GM12878 (cell line): Measurements from ENCODE around the gene TENT5A.

Source experiments
- EED ChIP-seq: sonication (generic); IDR thresholded peaks from 2 replicates; pipeline ENCODE4 v1.6.1; 2016; ENCODE audit warnings: antibody characterized with exemption, low read depth
- EP300 ChIP-seq, 2 experiments: fragments of 150-350 bp in 1 of 2; IDR thresholded peaks; 2 replicates each; pipeline ENCODE4 v1.6.1; 2011 to 2012; ENCODE audit warnings: low read depth in 2 of 2, low read length in 2 of 2, borderline replicate concordance in 1 of 2, improper control_type of control experiment in 1 of 2, inconsistent platforms in 1 of 2; ENCODE audit not compliant: control insufficient read depth in 1 of 2
- EZH2 ChIP-seq: IDR thresholded peaks from 2 replicates; pipeline ENCODE4 v1.6.1; 2012; ENCODE audit warnings: low read depth, mild to moderate bottlenecking, control low read depth, inconsistent platforms, low read length, borderline replicate concordance; ENCODE audit not compliant: control insufficient read depth
- MYC ChIP-seq: IDR thresholded peaks from 2 replicates; pipeline ENCODE4 v1.6.1; 2011; ENCODE audit warnings: mild to moderate bottlenecking, low read length, moderate library complexity, inconsistent platforms; ENCODE audit not compliant: insufficient read depth, insufficient replicate concordance, insufficient read length, severe bottlenecking
- POLR2A ChIP-seq: IDR thresholded peaks from 2 replicates; pipeline ENCODE4 v1.6.1; 2011; ENCODE audit warnings: low read depth, mild to moderate bottlenecking, low read length
- SP1 ChIP-seq: IDR thresholded peaks from one replicate; pipeline ENCODE4 v1.6.1; 2011; ENCODE audit warnings: low read depth, low read length
- TCF3 ChIP-seq: IDR thresholded peaks from 2 replicates; pipeline ENCODE4 v1.6.1; 2012; ENCODE audit warnings: low read depth, mild to moderate bottlenecking, low read length, borderline replicate concordance; ENCODE audit not compliant: insufficient read depth
- ZNF207 ChIP-seq: fragments of 450-650 bp; IDR thresholded peaks from 2 replicates; pipeline ENCODE4 v1.6.1; 2014; ENCODE audit warnings: antibody characterized with exemption, mild to moderate bottlenecking, borderline replicate concordance
- TF ChIP-seq, protein P1 (sequence below): fragments of 450-650 bp; IDR thresholded peaks from 2 replicates; pipeline ENCODE4 v1.6.1; 2018; ENCODE audit warnings: borderline replicate concordance, mild to moderate bottlenecking; ENCODE audit not compliant: partially characterized antibody
- TF ChIP-seq, protein P2 (sequence below), 3 experiments: IDR thresholded peaks in 2 of 3; conservative IDR thresholded peaks in 1 of 3; 2 replicates each; pipeline ENCODE4 v1.5.1; 2011; ENCODE audit warnings: low read depth in 3 of 3, low read length in 3 of 3, mild to moderate bottlenecking in 3 of 3, control low read depth in 2 of 3, moderate library complexity in 2 of 3, inconsistent platforms in 1 of 3, mixed read lengths in 1 of 3; ENCODE audit not compliant: control insufficient read depth in 2 of 3, insufficient read depth in 1 of 3; ENCODE audit errors: extremely low read depth in 1 of 3

DNA sequence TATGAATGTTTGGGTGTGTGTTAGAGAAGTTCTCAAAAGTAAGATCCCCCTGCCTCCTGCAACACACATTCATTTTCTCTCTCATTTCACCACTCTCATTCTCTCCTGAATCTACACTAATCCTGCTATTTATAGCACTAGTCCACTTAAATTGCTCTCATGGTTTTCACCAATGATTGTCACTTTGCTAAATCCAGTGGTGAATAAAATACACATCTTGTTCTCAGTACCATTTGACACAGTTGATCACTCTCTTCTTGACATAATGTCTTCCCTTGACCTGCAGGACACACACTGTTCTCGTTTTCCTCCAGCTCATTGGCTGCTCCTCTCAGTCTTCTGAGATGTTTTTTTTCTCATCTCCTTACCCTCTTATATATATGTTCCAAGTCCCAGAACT lies 32.1 kb downstream of the TENT5A start:
- no peak for TF ChIP-seq SP1
- no peak for TF ChIP-seq TCF3
- TF ChIP-seq EZH2: no peak
- TF ChIP-seq, protein P1, sequence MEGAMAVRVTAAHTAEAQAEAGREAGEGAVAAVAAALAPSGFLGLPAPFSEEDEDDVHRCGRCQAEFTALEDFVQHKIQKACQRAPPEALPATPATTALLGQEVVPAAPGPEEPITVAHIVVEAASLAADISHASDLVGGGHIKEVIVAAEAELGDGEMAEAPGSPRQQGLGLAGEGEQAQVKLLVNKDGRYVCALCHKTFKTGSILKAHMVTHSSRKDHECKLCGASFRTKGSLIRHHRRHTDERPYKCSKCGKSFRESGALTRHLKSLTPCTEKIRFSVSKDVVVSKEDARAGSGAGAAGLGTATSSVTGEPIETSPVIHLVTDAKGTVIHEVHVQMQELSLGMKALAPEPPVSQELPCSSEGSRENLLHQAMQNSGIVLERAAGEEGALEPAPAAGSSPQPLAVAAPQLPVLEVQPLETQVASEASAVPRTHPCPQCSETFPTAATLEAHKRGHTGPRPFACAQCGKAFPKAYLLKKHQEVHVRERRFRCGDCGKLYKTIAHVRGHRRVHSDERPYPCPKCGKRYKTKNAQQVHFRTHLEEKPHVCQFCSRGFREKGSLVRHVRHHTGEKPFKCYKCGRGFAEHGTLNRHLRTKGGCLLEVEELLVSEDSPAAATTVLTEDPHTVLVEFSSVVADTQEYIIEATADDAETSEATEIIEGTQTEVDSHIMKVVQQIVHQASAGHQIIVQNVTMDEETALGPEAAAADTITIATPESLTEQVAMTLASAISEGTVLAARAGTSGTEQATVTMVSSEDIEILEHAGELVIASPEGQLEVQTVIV: no peak
- TF ChIP-seq MYC: no peak
- TF ChIP-seq POLR2A: no peak
- TF ChIP-seq ZNF207: no peak
- TF ChIP-seq, protein P2, sequence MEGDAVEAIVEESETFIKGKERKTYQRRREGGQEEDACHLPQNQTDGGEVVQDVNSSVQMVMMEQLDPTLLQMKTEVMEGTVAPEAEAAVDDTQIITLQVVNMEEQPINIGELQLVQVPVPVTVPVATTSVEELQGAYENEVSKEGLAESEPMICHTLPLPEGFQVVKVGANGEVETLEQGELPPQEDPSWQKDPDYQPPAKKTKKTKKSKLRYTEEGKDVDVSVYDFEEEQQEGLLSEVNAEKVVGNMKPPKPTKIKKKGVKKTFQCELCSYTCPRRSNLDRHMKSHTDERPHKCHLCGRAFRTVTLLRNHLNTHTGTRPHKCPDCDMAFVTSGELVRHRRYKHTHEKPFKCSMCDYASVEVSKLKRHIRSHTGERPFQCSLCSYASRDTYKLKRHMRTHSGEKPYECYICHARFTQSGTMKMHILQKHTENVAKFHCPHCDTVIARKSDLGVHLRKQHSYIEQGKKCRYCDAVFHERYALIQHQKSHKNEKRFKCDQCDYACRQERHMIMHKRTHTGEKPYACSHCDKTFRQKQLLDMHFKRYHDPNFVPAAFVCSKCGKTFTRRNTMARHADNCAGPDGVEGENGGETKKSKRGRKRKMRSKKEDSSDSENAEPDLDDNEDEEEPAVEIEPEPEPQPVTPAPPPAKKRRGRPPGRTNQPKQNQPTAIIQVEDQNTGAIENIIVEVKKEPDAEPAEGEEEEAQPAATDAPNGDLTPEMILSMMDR (IDR thresholded peaks at IDR 0.05 in 2 of 3, conservative IDR thresholded peaks at IDR 0.05 in 1 of 3; ENCODE audit: control insufficient read depth in 2 of 3, extremely low read depth in 1 of 3, insufficient read depth in 1 of 3, low read depth in 3 of 3, low read length in 3 of 3): no peak
- no peak for TF ChIP-seq EP300 (IDR thresholded peaks at IDR 0.05; ENCODE audit: borderline replicate concordance in 1 of 2, control insufficient read depth in 1 of 2, low read depth in 2 of 2, low read length in 2 of 2)
- no peak for TF ChIP-seq EED
